Liver (tissue), 9 donors: ENCODE data around the gene OR4A15. TPM values are rescaled to one million over a fixed set of nuclear protein-coding genes. Genes with fewer than 3 reads are reported as not detected.

Source experiments
- DNase-seq: peaks from one replicate; pipeline ENCODE4 v3.0.0-alpha.2; 2017; ENCODE audit warnings: low spot score
- H3K27ac ChIP-seq, 2 donors: one replicate each; pipeline ENCODE4 v1.7.0; 2013; ENCODE audit warnings: inconsistent platforms in 2 of 2, low read length in 2 of 2, control low read depth in 1 of 2, low read depth in 1 of 2, mild to moderate bottlenecking in 1 of 2
- H3K27me3 ChIP-seq, 4 donors: one replicate each; pipeline versions ENCODE4 v1.6.1 to v1.7.0; 2013; ENCODE audit warnings: low read length in 3 of 4, inconsistent platforms in 1 of 4, mild to moderate bottlenecking in 1 of 4, moderate library complexity in 1 of 4; ENCODE audit not compliant: control insufficient read depth in 4 of 4, insufficient read depth in 4 of 4
- H3K36me3 ChIP-seq, 4 donors: one replicate each; pipeline versions ENCODE4 v1.6.1 to v1.7.0; 2013; ENCODE audit warnings: low read length in 3 of 4, mild to moderate bottlenecking in 3 of 4, low read depth in 1 of 4, moderate library complexity in 1 of 4; ENCODE audit not compliant: control insufficient read depth in 4 of 4, insufficient read depth in 3 of 4
- H3K4me1 ChIP-seq, 4 donors: one replicate each; pipeline versions ENCODE4 v1.6.1 to v1.7.0; 2013; ENCODE audit warnings: low read length in 3 of 4, mild to moderate bottlenecking in 3 of 4, moderate library complexity in 1 of 4; ENCODE audit not compliant: control insufficient read depth in 4 of 4, insufficient read depth in 4 of 4
- H3K4me3 ChIP-seq, 3 donors: one replicate each; pipeline versions ENCODE4 v1.6.1 to v1.7.0; 2013; ENCODE audit warnings: low read length in 3 of 3, control low read depth in 1 of 3, low read depth in 1 of 3, mild to moderate bottlenecking in 1 of 3
- H3K9ac ChIP-seq, 2 donors: one replicate each; pipeline ENCODE4 v1.7.0; 2013; ENCODE audit warnings: low read length in 2 of 2, mild to moderate bottlenecking in 2 of 2, moderate library complexity in 2 of 2, control low read depth in 1 of 2, low read depth in 1 of 2
- H3K9me3 ChIP-seq, 4 donors: one replicate each; pipeline versions ENCODE4 v1.6.1 to v1.7.0; 2013; ENCODE audit warnings: low read length in 3 of 4; ENCODE audit not compliant: control insufficient read depth in 4 of 4
- CTCF ChIP-seq: fragments of 150-350 bp; IDR thresholded peaks from 2 replicates; pipeline ENCODE4 v1.5.1; 2017; ENCODE audit warnings: improper control_type of control experiment, low read depth, low read length; ENCODE audit not compliant: missing input control
- FOXA1 ChIP-seq: IDR thresholded peaks from 2 replicates; pipeline ENCODE4 v1.6.1; 2016; ENCODE audit warnings: antibody characterized with exemption
- FOXA2 ChIP-seq: IDR thresholded peaks from 2 replicates; pipeline ENCODE4 v1.6.1; 2016; ENCODE audit warnings: antibody characterized with exemption
- GABPA ChIP-seq, 2 donors: IDR thresholded peaks in 1 of 2; conservative IDR thresholded peaks in 1 of 2; 2 replicates each; pipeline ENCODE4 v1.6.1; 2016; ENCODE audit warnings: antibody characterized with exemption in 2 of 2, mild to moderate bottlenecking in 1 of 2, moderate library complexity in 1 of 2
- HNF4G ChIP-seq: IDR thresholded peaks from 2 replicates; pipeline ENCODE4 v1.6.1; 2016; ENCODE audit warnings: antibody characterized with exemption
- RAD21 ChIP-seq, 2 donors: IDR thresholded peaks; 2 replicates each; pipeline ENCODE4 v1.6.1; 2016; ENCODE audit warnings: antibody characterized with exemption in 2 of 2, mild to moderate bottlenecking in 2 of 2
- REST ChIP-seq: IDR thresholded peaks from 2 replicates; pipeline ENCODE4 v1.6.1; 2016; ENCODE audit warnings: antibody characterized with exemption, mild to moderate bottlenecking
- RXRA ChIP-seq, 2 donors: IDR thresholded peaks; 2 replicates each; pipeline ENCODE4 v1.6.1; 2017 to 2018; ENCODE audit warnings: antibody characterized with exemption in 2 of 2, mild to moderate bottlenecking in 1 of 2
- YY1 ChIP-seq: IDR thresholded peaks from 2 replicates; pipeline ENCODE4 v1.6.1; 2016; ENCODE audit warnings: antibody characterized with exemption, mild to moderate bottlenecking
- WGBS: extraction: QIAGEN DNeasy Blood & Tissue Kit; methylation state at CpG from one replicate; pipeline ENCODE4 v1.1.7; 2013; 5-methylcytosine and 5-hydroxymethylcytosine counted together
- polyA plus RNA-seq, 2 donors: library from polyadenylated mRNA; stranded (reverse) in 1 of 2; unstranded in 1 of 2; fragments of 200-250 nt in 1 of 2; fragments of >200 nt in 1 of 2; fragmentation: Nextera tagmentation in 1 of 2; extraction: Ambion mirVana in 1 of 2; gene quantifications; one replicate each; pipeline versions ENCODE4 v1.2.1 to v1.2.3, GENCODE V29; 2013 to 2015
- total RNA-seq, 2 donors: library from RNA; depleted of rRNA; stranded (reverse); fragments of >200 nt; gene quantifications; one replicate each; pipeline ENCODE4 v1.2.3, GENCODE V29; 2014
- TF ChIP-seq, protein P1 (sequence below): IDR thresholded peaks from 2 replicates; pipeline ENCODE4 v1.6.1; 2016; ENCODE audit warnings: antibody characterized with exemption
- TF ChIP-seq, protein P2 (sequence below): IDR thresholded peaks from 2 replicates; pipeline ENCODE4 v1.6.1; 2016; ENCODE audit warnings: antibody characterized with exemption
- donor health status: healthy.
- donor health status: healthy.
- donor health status: healthy.
- donor health status: healthy.
- donor health status: healthy.

OR4A15 gene
- total RNA-seq (not detected), polyA plus RNA-seq (not detected)

GRCh38 chr11:55367674-55368073, at the start of gene OR4A15:
OR4A15 (plus strand) TSS chr11:55367974; CDS start chr11:55367974, 0 bp downstream.
- no peak within 1 kb of the TSS for H3K9ac ChIP-seq
- DNase-seq = no peak
- H3K9me3 ChIP-seq = no peaks in the 10 kb centered on the region
- no peak within 1 kb of the TSS for H3K27ac ChIP-seq
- H3K36me3 ChIP-seq = no peaks in the 10 kb centered on the region
- TF ChIP-seq GABPA (IDR thresholded peaks at IDR 0.05 in 1 of 2, conservative IDR thresholded peaks at IDR 0.05 in 1 of 2) = no peak
- TF ChIP-seq, protein P1, sequence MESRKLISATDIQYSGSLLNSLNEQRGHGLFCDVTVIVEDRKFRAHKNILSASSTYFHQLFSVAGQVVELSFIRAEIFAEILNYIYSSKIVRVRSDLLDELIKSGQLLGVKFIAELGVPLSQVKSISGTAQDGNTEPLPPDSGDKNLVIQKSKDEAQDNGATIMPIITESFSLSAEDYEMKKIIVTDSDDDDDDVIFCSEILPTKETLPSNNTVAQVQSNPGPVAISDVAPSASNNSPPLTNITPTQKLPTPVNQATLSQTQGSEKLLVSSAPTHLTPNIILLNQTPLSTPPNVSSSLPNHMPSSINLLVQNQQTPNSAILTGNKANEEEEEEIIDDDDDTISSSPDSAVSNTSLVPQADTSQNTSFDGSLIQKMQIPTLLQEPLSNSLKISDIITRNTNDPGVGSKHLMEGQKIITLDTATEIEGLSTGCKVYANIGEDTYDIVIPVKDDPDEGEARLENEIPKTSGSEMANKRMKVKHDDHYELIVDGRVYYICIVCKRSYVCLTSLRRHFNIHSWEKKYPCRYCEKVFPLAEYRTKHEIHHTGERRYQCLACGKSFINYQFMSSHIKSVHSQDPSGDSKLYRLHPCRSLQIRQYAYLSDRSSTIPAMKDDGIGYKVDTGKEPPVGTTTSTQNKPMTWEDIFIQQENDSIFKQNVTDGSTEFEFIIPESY = no peak
- no peak for TF ChIP-seq RXRA (IDR thresholded peaks at IDR 0.05)
- no peaks in the 10 kb centered on the region for H3K27me3 ChIP-seq
- H3K4me1 ChIP-seq = no peaks in the 10 kb centered on the region
- 54% methylated on average over 4 of the region's 4 CpGs for WGBS
- no peak within 1 kb of the TSS for H3K4me3 ChIP-seq

GRCh38 chr11:55324500-55324899, 43.3 kb upstream of the OR4A15 start:
- Histone ChIP-seq H3K4me3 (no peak overlapping the region), H3K9me3 (no peaks in the 10 kb centered on the region), H3K9ac (no peak overlapping the region), H3K36me3 (no peaks in the 10 kb centered on the region), H3K27me3 (no peaks in the 10 kb centered on the region), H3K4me1 (no peaks in the 10 kb centered on the region), H3K27ac (no peak overlapping the region)
- TF ChIP-seq REST = no peak
- no peak for TF ChIP-seq RXRA (IDR thresholded peaks at IDR 0.05)
- TF ChIP-seq RAD21 (IDR thresholded peaks at IDR 0.05) = no peak
- TF ChIP-seq HNF4G = no peak
- TF ChIP-seq YY1 = no peak
- no peak for TF ChIP-seq FOXA2
- TF ChIP-seq, protein P1 = no peak
- no peak for TF ChIP-seq FOXA1
- TF ChIP-seq, protein P2, sequence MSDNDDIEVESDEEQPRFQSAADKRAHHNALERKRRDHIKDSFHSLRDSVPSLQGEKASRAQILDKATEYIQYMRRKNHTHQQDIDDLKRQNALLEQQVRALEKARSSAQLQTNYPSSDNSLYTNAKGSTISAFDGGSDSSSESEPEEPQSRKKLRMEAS = no peak
- TF ChIP-seq CTCF = no peak
- 77% methylated on average over 1 of the region's 1 CpG for WGBS
- DNase-seq = no peak
